ENCODE data around the gene CPM. TPM values are rescaled to one million over a fixed set of nuclear protein-coding genes. Genes with fewer than 3 reads are reported as not detected.

The CPM gene
- total RNA-seq, 5 donors from 2014 or later (not counting 1 experiment from before 2014, with no cell fraction given) = 1.6 to 2.7 (median 2.1) TPM

- Histone ChIP-seq H3K4me1 (ENCODE audit: control insufficient read depth in 1 of 2, extremely low read depth in 1 of 2, insufficient read depth in 2 of 2, low read length in 2 of 2) (no peaks in the 10 kb centered on the region), H3K36me3 (ENCODE audit: control insufficient read depth in 2 of 2, extremely low read depth in 1 of 2, insufficient read depth in 1 of 2, low read length in 1 of 2) (peaks cover 0 to 72% of the 10 kb centered on the region in 2 donors), H3K27me3 (replicated peaks in 1 of 2; ENCODE audit: control insufficient read depth in 2 of 2, extremely low read depth in 1 of 2, insufficient read depth in 2 of 2, low read length in 1 of 2) (no peaks in the 10 kb centered on the region), H3K9me3 (no peaks in the 10 kb centered on the region), H3K4me3 (ENCODE audit: control insufficient read depth in 1 of 2, extremely low read depth in 1 of 2, low read length in 1 of 2) (no peak overlapping the region), H3K27ac (ENCODE audit: low read length) (no peak overlapping the region)
- no peaks in the 10 kb centered on the region for H3K9me3 Mint-ChIP-seq
- 100% methylated on average over 3 of the region's 4 CpGs for WGBS (ENCODE audit: insufficient coverage)
- no peaks in the 10 kb centered on the region for H3K27me3 Mint-ChIP-seq
- peaks cover 12 to 14% (median 13%) of the 10 kb centered on the region in 3 donors for H3K4me1 Mint-ChIP-seq
- H3K27ac Mint-ChIP-seq = no peak overlapping the region
- H3K36me3 Mint-ChIP-seq = peaks cover 29% of the 10 kb centered on the region
- no peak for ATAC-seq (replicated peaks in 1 of 4)
- POLR2A ChIA-PET = no interaction called here
- CTCF ChIA-PET = no interaction called here
- H3K4me3 Mint-ChIP-seq = no peak overlapping the region
- DNase-seq = no peak
Observed at GRCh38 chr12:68832504-68832867, 100.5 kb downstream of the CPM start.

- H3K27me3 Mint-ChIP-seq = no peaks in the 10 kb centered on the region
- H3K4me1 Mint-ChIP-seq = peaks cover 14 to 19% (median 18%) of the 10 kb centered on the region in 3 donors
- H3K9me3 ChIP-seq = no peaks in the 10 kb centered on the region
- no peak overlapping the region for H3K4me3 Mint-ChIP-seq
- H3K27ac Mint-ChIP-seq = no peak overlapping the region
- H3K36me3 Mint-ChIP-seq = peaks cover 34% of the 10 kb centered on the region
- H3K4me3 ChIP-seq (ENCODE audit: control insufficient read depth in 1 of 2, extremely low read depth in 1 of 2, low read length in 1 of 2) = no peak overlapping the region
- no peaks in the 10 kb centered on the region for H3K9me3 Mint-ChIP-seq
- no peak overlapping the region for H3K27ac ChIP-seq (ENCODE audit: low read length)
- H3K36me3 ChIP-seq (ENCODE audit: control insufficient read depth in 2 of 2, extremely low read depth in 1 of 2, insufficient read depth in 1 of 2, low read length in 1 of 2) = peaks cover 0 to 69% of the 10 kb centered on the region in 2 donors
- WGBS (ENCODE audit: insufficient coverage) = 100% methylated on average over 3 of the region's 14 CpGs
- H3K27me3 ChIP-seq (replicated peaks in 1 of 2; ENCODE audit: control insufficient read depth in 2 of 2, extremely low read depth in 1 of 2, insufficient read depth in 2 of 2, low read length in 1 of 2) = no peaks in the 10 kb centered on the region
- CTCF ChIA-PET = interaction anchor here (0.6 to 2.6 kb wide), 3 partner anchors 15 to 24 kb away, joined by 4 to 18 read pairs (median 5); partner anchors contain the start of gene MDM2 (in 1 of the 2)
- DNase-seq = no peak
- POLR2A ChIA-PET = no interaction called here
- no peaks in the 10 kb centered on the region for H3K4me1 ChIP-seq (ENCODE audit: control insufficient read depth in 1 of 2, extremely low read depth in 1 of 2, insufficient read depth in 2 of 2, low read length in 2 of 2)
- ATAC-seq (replicated peaks in 1 of 4) = no peak
Observed at GRCh38 chr12:68831751-68832503, 101.0 kb downstream of the CPM start.

- Mint-ChIP-seq H3K36me3 (peaks cover 30% of the 10 kb centered on the region), H3K27me3 (no peaks in the 10 kb centered on the region), H3K4me1 (peaks cover 14 to 19% (median 18%) of the 10 kb centered on the region in 3 donors), H3K9me3 (no peaks in the 10 kb centered on the region), H3K4me3 (no peak overlapping the region), H3K27ac (no peak overlapping the region)
- ATAC-seq (replicated peaks in 1 of 4) = no peak
- 100% methylated on average over 4 of the region's 6 CpGs for WGBS (ENCODE audit: insufficient coverage)
- CTCF ChIA-PET = interaction anchor here (0.6 to 2.6 kb wide), 5 partner anchors 11 to 672 kb away, joined by 3 to 18 read pairs (median 5); partner anchors contain the start of gene MDM2 (in 1 of the 2)
- H3K9me3 ChIP-seq = no peaks in the 10 kb centered on the region
- H3K36me3 ChIP-seq (ENCODE audit: control insufficient read depth in 2 of 2, extremely low read depth in 1 of 2, insufficient read depth in 1 of 2, low read length in 1 of 2) = peaks cover 0 to 68% of the 10 kb centered on the region in 2 donors
- POLR2A ChIA-PET = interaction anchor here in 1 of 2 donors (1.1 kb wide), 1 partner anchor 18 kb away, joined by 5 read pairs; no protein-coding TSS in a partner anchor
- DNase-seq = no peak
- H3K27ac ChIP-seq (ENCODE audit: low read length) = no peak overlapping the region
- H3K4me1 ChIP-seq (ENCODE audit: control insufficient read depth in 1 of 2, extremely low read depth in 1 of 2, insufficient read depth in 2 of 2, low read length in 2 of 2) = no peaks in the 10 kb centered on the region
- no peak overlapping the region for H3K4me3 ChIP-seq (ENCODE audit: control insufficient read depth in 1 of 2, extremely low read depth in 1 of 2, low read length in 1 of 2)
- H3K27me3 ChIP-seq (replicated peaks in 1 of 2; ENCODE audit: control insufficient read depth in 2 of 2, extremely low read depth in 1 of 2, insufficient read depth in 2 of 2, low read length in 1 of 2) = no peaks in the 10 kb centered on the region
Observed at GRCh38 chr12:68831272-68831671, 101.7 kb downstream of the CPM start.

- DNase-seq (no peak), ATAC-seq (replicated peaks in 1 of 4) (no peak)
- Histone ChIP-seq H3K36me3 (ENCODE audit: control insufficient read depth in 2 of 2, extremely low read depth in 1 of 2, insufficient read depth in 1 of 2, low read length in 1 of 2) (peaks cover 5 to 74% of the 10 kb centered on the region in 2 donors), H3K27ac (ENCODE audit: low read length) (no peak overlapping the region), H3K4me1 (ENCODE audit: control insufficient read depth in 1 of 2, extremely low read depth in 1 of 2, insufficient read depth in 2 of 2, low read length in 2 of 2) (no peaks in the 10 kb centered on the region), H3K27me3 (replicated peaks in 1 of 2; ENCODE audit: control insufficient read depth in 2 of 2, extremely low read depth in 1 of 2, insufficient read depth in 2 of 2, low read length in 1 of 2) (no peaks in the 10 kb centered on the region), H3K9me3 (no peaks in the 10 kb centered on the region), H3K4me3 (ENCODE audit: control insufficient read depth in 1 of 2, extremely low read depth in 1 of 2, low read length in 1 of 2) (no peak overlapping the region)
- no peaks in the 10 kb centered on the region for H3K27me3 Mint-ChIP-seq
- no peak overlapping the region for H3K4me3 Mint-ChIP-seq
- H3K36me3 Mint-ChIP-seq = peaks cover 36% of the 10 kb centered on the region
- no peak overlapping the region for H3K27ac Mint-ChIP-seq
- POLR2A ChIA-PET = interaction anchor here in 1 of 2 donors (1.1 kb wide), 1 partner anchor 21 kb away, joined by 3 read pairs; the partner anchor contains the start of gene MDM2
- CTCF ChIA-PET = interaction anchor here (1.0 to 1.1 kb wide), 2 partner anchors 9 to 21 kb away, joined by 3 to 4 read pairs; partner anchors contain the start of gene MDM2 (in 1 of the 2)
- H3K4me1 Mint-ChIP-seq = peaks cover 8 to 18% (median 13%) of the 10 kb centered on the region in 3 donors
- H3K9me3 Mint-ChIP-seq = no peaks in the 10 kb centered on the region
- 94% methylated on average over 2 of the region's 7 CpGs for WGBS (ENCODE audit: insufficient coverage)
Observed at GRCh38 chr12:68828672-68829068, 104.3 kb downstream of the CPM start.

- 100% methylated on average over 2 of the region's 5 CpGs for WGBS (ENCODE audit: insufficient coverage)
- DNase-seq (no peak), ATAC-seq (replicated peaks in 1 of 4) (no peak)
- CTCF ChIA-PET = interaction anchor here (1.0 to 1.1 kb wide), 2 partner anchors 8 to 20 kb away, joined by 3 to 4 read pairs; partner anchors contain the start of gene MDM2 (in 1 of the 2)
- Mint-ChIP-seq H3K36me3 (peaks cover 41% of the 10 kb centered on the region), H3K9me3 (no peaks in the 10 kb centered on the region), H3K4me1 (peaks cover 8 to 22% (median 17%) of the 10 kb centered on the region in 3 donors), H3K27me3 (no peaks in the 10 kb centered on the region), H3K27ac (peak overlapping the region in 1 of 2 donors; percentile 22), H3K4me3 (no peak overlapping the region)
- no peak overlapping the region for H3K27ac ChIP-seq (ENCODE audit: low read length)
- H3K4me3 ChIP-seq (ENCODE audit: control insufficient read depth in 1 of 2, extremely low read depth in 1 of 2, low read length in 1 of 2) = no peak overlapping the region
- POLR2A ChIA-PET = interaction anchor here in 1 of 2 donors (0.5 to 1.1 kb wide), 3 partner anchors 20 to 1348 kb away, joined by 3 to 7 read pairs (median 3); partner anchors contain the start of gene MDM2
- peaks cover 5 to 76% of the 10 kb centered on the region in 2 donors for H3K36me3 ChIP-seq (ENCODE audit: control insufficient read depth in 2 of 2, extremely low read depth in 1 of 2, insufficient read depth in 1 of 2, low read length in 1 of 2)
- H3K27me3 ChIP-seq (replicated peaks in 1 of 2; ENCODE audit: control insufficient read depth in 2 of 2, extremely low read depth in 1 of 2, insufficient read depth in 2 of 2, low read length in 1 of 2) = no peaks in the 10 kb centered on the region
- H3K4me1 ChIP-seq (ENCODE audit: control insufficient read depth in 1 of 2, extremely low read depth in 1 of 2, insufficient read depth in 2 of 2, low read length in 2 of 2) = no peaks in the 10 kb centered on the region
- no peaks in the 10 kb centered on the region for H3K9me3 ChIP-seq
Observed at GRCh38 chr12:68827895-68828671, 104.9 kb downstream of the CPM start.
